Gastrocnemius medialis (tissue), 4 donors: ENCODE data around the gene ANKRD39. TPM values are rescaled to one million over a fixed set of nuclear protein-coding genes. Genes with fewer than 3 reads are reported as not detected.

Source experiments
- ATAC-seq, 2 donors: fragments of 150-250 bp; one replicate each; pipeline ENCODE4 v1.9.1; 2016
- DNase-seq, 2 donors: peaks; one replicate each; pipeline ENCODE4 v3.0.0-alpha.2; 2019
- H3K27ac ChIP-seq, 4 donors: fragments of 200-600 bp; sonication (generic); 1 replicate in 1 of 4; 2 replicates in 3 of 4; pipeline ENCODE4 v1.5.1; 2016 to 2018; ENCODE audit warnings: mild to moderate bottlenecking in 2 of 4, moderate library complexity in 1 of 4
- H3K27me3 ChIP-seq, 3 donors: fragments of 200-600 bp; sonication (generic) in 2 of 3; 1 replicate in 1 of 3; 2 replicates in 2 of 3; pipeline versions ENCODE4 v1.5.1 to v1.6.0; 2016 to 2019; ENCODE audit warnings: mild to moderate bottlenecking in 1 of 3, moderate library complexity in 1 of 3
- H3K36me3 ChIP-seq, 2 donors: fragments of 200-600 bp; sonication (generic) in 1 of 2; one replicate each; pipeline ENCODE4 v1.5.1; 2017 to 2018
- H3K4me1 ChIP-seq, 2 donors: fragments of 200-600 bp; sonication (generic) in 1 of 2; one replicate each; pipeline ENCODE4 v1.5.1; 2016 to 2017; ENCODE audit warnings: mild to moderate bottlenecking in 2 of 2
- H3K4me3 ChIP-seq, 4 donors: fragments of 200-600 bp; sonication (generic) in 3 of 4; 1 replicate in 1 of 4; 2 replicates in 3 of 4; pipeline ENCODE4 v1.5.1; 2016 to 2019; ENCODE audit warnings: mild to moderate bottlenecking in 2 of 4
- H3K9me3 ChIP-seq, 3 donors: fragments of 200-600 bp; sonication (generic) in 2 of 3; 1 replicate in 1 of 3; 2 replicates in 2 of 3; pipeline ENCODE4 v1.5.1; 2016 to 2019
- POLR2A ChIP-seq, 2 donors: fragments of 450-650 bp; IDR thresholded peaks; one replicate each; pipeline ENCODE4 v1.6.1; 2017; ENCODE audit warnings: antibody characterized with exemption in 2 of 2, mild to moderate bottlenecking in 2 of 2, moderate library complexity in 2 of 2
- in situ Hi-C, 4 donors: fragments of 200-750 bp; cut with MboI; loops; one replicate each; pipeline versions ENCODE4 v1.15.0 to v1.8.0; 2017; ENCODE audit warnings: low sequenced_read_pairs in 4 of 4
- intact Hi-C: fragments of 100-400 bp; cut with DNase I; formaldehyde crosslinking; loops from one replicate; pipeline ENCODE4 v1.15.1; 2023; ENCODE audit warnings: low total_unique reads
- total RNA-seq, 4 donors: library from RNA; depleted of rRNA; stranded (reverse); fragments of >200 nt; gene quantifications; one replicate each; pipeline versions ENCODE4 v1.1.0 to v1.2.3, GENCODE V29; 2016
- TF ChIP-seq, protein P1 (sequence below), 5 experiments: fragments of 450-650 bp in 3 of 5; fragments of 200-600 bp in 2 of 5; sonication (generic) in 2 of 5; IDR thresholded peaks in 4 of 5; conservative IDR thresholded peaks in 1 of 5; 1 replicate in 4 of 5; 2 replicates in 1 of 5; pipeline ENCODE4 v1.5.1; 2016 to 2019; ENCODE audit warnings: antibody characterized with exemption in 5 of 5, mild to moderate bottlenecking in 3 of 5, moderate library complexity in 3 of 5

Gene ANKRD39
- total RNA-seq, 4 donors from 2014 or later = 25.8 to 50.6 (median 43.8) TPM

- Histone ChIP-seq H3K4me1 (peaks cover 24 to 26% of the 10 kb centered on the region in 2 donors), H3K36me3 (no peaks in the 10 kb centered on the region), H3K27ac (no peak overlapping the region), H3K9me3 (no peaks in the 10 kb centered on the region), H3K27me3 (no peaks in the 10 kb centered on the region), H3K4me3 (no peak overlapping the region)
- TF ChIP-seq, protein P1, sequence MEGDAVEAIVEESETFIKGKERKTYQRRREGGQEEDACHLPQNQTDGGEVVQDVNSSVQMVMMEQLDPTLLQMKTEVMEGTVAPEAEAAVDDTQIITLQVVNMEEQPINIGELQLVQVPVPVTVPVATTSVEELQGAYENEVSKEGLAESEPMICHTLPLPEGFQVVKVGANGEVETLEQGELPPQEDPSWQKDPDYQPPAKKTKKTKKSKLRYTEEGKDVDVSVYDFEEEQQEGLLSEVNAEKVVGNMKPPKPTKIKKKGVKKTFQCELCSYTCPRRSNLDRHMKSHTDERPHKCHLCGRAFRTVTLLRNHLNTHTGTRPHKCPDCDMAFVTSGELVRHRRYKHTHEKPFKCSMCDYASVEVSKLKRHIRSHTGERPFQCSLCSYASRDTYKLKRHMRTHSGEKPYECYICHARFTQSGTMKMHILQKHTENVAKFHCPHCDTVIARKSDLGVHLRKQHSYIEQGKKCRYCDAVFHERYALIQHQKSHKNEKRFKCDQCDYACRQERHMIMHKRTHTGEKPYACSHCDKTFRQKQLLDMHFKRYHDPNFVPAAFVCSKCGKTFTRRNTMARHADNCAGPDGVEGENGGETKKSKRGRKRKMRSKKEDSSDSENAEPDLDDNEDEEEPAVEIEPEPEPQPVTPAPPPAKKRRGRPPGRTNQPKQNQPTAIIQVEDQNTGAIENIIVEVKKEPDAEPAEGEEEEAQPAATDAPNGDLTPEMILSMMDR (IDR thresholded peaks at IDR 0.05 in 4 of 5, conservative IDR thresholded peaks at IDR 0.05 in 1 of 5) = no peak
- no peak for TF ChIP-seq POLR2A (IDR thresholded peaks at IDR 0.05)
- no peak for DNase-seq
- in situ Hi-C loops = no loop called here
- intact Hi-C loops = no loop called here
- ATAC-seq = no peak
Measured at GRCh38 chr2:96875498-96876268, 17.9 kb upstream of the ANKRD39 start.

DNA sequence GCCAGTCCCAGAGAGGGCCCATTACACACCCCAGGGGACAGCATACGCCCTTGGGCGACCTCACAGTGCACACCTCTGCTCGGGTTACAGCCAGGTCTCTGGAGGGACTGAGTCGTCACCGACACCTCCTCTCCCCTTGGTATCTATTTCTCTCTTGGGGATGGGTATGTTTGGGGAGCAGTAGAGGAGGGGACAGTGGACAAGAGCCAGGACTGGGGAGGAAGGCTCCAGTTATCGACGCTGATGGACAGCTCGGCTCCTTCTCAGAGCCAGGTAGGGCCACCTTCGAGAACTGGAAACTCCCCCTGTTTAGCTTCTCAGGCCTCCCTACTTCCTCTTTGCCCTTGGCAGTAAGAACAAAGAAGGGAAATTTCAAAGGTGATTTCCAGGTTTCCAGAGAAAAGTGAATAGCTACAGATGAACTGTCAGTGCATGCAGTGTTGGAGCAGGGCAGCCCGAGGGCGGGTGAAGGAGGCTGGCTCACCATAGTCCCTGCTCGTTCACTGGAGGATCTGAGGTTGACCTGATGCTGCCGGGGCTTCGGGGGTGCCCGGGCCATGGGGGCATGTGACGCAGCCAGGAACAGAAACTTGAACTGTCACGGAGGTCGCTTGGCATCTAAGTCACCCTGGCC lies 16.5 kb upstream of the ANKRD39 start:
- DNase-seq = no peak
- TF ChIP-seq POLR2A (IDR thresholded peaks at IDR 0.05) = no peak
- TF ChIP-seq, protein P1 (IDR thresholded peaks at IDR 0.05 in 4 of 5, conservative IDR thresholded peaks at IDR 0.05 in 1 of 5) = no peak

DNA sequence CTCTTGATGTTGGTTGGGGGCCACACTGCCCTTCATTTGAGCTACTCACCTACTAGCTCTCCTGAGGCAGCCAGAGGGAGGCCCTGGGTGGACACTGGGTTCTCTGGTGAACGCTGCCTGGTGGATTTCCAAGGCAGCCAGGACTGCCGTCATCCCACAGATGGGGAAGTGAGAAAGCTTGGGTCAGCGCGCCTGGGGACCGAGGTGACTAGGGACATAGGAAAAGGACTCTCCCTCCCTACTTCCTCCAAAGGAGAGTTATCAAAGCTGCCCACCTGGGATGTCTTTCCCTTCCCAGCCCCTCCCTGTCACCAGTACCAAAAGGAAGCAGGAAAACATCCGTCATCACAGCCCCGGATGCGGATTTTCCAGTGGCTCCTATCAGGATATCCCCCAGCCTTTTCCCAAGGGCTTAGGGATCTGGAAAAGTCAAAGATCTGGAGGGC lies 15.9 kb upstream of the ANKRD39 start:
- in situ Hi-C loops = no loop called here

More for the DNA sequence above, 16.5 kb upstream of the ANKRD39 start:
- in situ Hi-C loops (no loop called here), intact Hi-C loops (no loop called here)
- H3K4me3 ChIP-seq = no peak overlapping the region
- H3K4me1 ChIP-seq = peaks cover 24 to 29% of the 10 kb centered on the region in 2 donors
- H3K9me3 ChIP-seq = no peaks in the 10 kb centered on the region
- peak in 1 of 2 donors; percentile 29 for ATAC-seq
- no peaks in the 10 kb centered on the region for H3K27me3 ChIP-seq
- H3K27ac ChIP-seq = peak overlapping the region; percentile 67 to 75 (median 70)
- H3K36me3 ChIP-seq = no peaks in the 10 kb centered on the region

DNA sequence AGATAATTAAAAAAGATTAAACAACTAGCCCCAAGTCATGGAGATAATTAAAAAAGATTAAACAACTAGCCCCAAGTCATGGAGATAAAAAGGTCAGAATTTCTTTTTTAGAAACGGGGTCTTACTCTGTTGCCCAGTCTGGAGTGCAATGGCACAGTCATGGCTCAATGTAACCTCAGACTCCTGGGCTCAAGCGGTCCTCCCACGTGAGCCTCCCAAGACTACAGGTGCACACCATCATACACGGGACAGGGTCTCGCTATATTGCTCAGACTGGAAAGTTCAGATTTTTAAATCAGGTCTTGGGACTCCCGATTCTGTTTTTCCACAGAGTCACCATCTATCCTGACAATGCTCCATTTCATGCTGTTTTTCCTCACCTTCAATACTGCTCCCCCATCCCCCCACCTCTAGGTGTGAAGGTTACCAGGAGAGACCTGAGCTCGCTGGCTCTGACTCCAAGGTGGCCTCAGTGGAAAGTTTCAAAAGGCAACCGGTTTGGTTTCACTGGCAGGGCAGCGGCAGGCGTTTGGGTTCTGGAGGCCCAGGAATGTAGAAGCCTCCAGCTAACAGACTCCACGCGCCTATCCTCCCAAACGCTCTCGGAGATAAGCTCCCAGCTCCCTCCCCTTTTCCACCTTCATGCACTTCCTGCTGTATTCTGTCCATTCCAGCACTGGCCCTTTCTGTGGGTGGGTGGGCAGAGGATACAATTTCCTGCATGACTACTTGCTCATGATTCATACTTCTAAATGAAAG lies 15.0 kb upstream of the ANKRD39 start:
- DNase-seq (no peak), ATAC-seq (no peak)
- in situ Hi-C loops = no loop called here
- Histone ChIP-seq H3K27me3 (no peaks in the 10 kb centered on the region), H3K4me3 (no peak overlapping the region), H3K9me3 (no peaks in the 10 kb centered on the region), H3K36me3 (no peaks in the 10 kb centered on the region), H3K4me1 (peaks cover 29 to 31% of the 10 kb centered on the region in 2 donors), H3K27ac (peak overlapping the region; percentile 67 to 75 (median 70))
- no peak for TF ChIP-seq POLR2A (IDR thresholded peaks at IDR 0.05)
- TF ChIP-seq, protein P1 (IDR thresholded peaks at IDR 0.05 in 4 of 5, conservative IDR thresholded peaks at IDR 0.05 in 1 of 5) = no peak
- intact Hi-C loops = no loop called here

More for the DNA sequence above, 15.9 kb upstream of the ANKRD39 start:
- ATAC-seq (peak; percentile 15 to 24), DNase-seq (peak; percentile 45 to 48)
- Histone ChIP-seq H3K4me1 (peaks cover 24 to 29% of the 10 kb centered on the region in 2 donors), H3K27me3 (no peaks in the 10 kb centered on the region), H3K4me3 (no peak overlapping the region), H3K27ac (peak overlapping the region; percentile 67 to 75 (median 70)), H3K9me3 (no peaks in the 10 kb centered on the region), H3K36me3 (no peaks in the 10 kb centered on the region)
- intact Hi-C loops = no loop called here
- peak in 1 of 2 donors; percentile 40 for TF ChIP-seq POLR2A (IDR thresholded peaks at IDR 0.05)
- TF ChIP-seq, protein P1 (IDR thresholded peaks at IDR 0.05 in 4 of 5, conservative IDR thresholded peaks at IDR 0.05 in 1 of 5) = no peak
